Keratinocyte (primary cell): ENCODE data around the gene SFMBT2. TPM values are rescaled to one million over a fixed set of nuclear protein-coding genes. Genes with fewer than 3 reads are reported as not detected.

Experiments used
- DNase-seq: peaks from one replicate; pipeline ENCODE4 v3.0.0-alpha.2; 2011; ENCODE audit warnings: low read depth, missing footprints, low spot score
- FAIRE-seq: peaks from 2 replicates; lab custom pipeline; 2011; peaks lifted over from hg19 to GRCh38; lab: Jason Lieb, UNC
- H2AFZ ChIP-seq: 2 replicates; pipeline ENCODE4 v1.6.0; 2012; ENCODE audit warnings: low read length, control low read depth, inconsistent platforms; ENCODE audit not compliant: control insufficient read depth
- H3K27ac ChIP-seq: 2 replicates; pipeline ENCODE4 v1.5.1; 2011; ENCODE audit warnings: low read length; ENCODE audit not compliant: control insufficient read depth, insufficient read depth
- H3K27me3 ChIP-seq: 3 replicates; pipeline ENCODE4 v1.6.0; 2011; ENCODE audit warnings: low read length; ENCODE audit not compliant: control insufficient read depth, insufficient read depth; ENCODE audit errors: extremely low read depth
- H3K36me3 ChIP-seq, 2 experiments: 2 replicates in 1 of 2; 3 replicates in 1 of 2; pipeline ENCODE4 v1.5.1; 2011; ENCODE audit warnings: low read length in 2 of 2, mild to moderate bottlenecking in 1 of 2; ENCODE audit not compliant: control insufficient read depth in 2 of 2, insufficient read depth in 2 of 2; ENCODE audit errors: extremely low read depth in 1 of 2
- H3K4me1 ChIP-seq: 3 replicates; pipeline ENCODE4 v1.5.1; 2011; ENCODE audit warnings: low read length; ENCODE audit not compliant: control insufficient read depth, insufficient read depth; ENCODE audit errors: extremely low read depth
- H3K4me2 ChIP-seq: 3 replicates; pipeline ENCODE4 v1.6.0; 2011; ENCODE audit warnings: low read depth, low read length; ENCODE audit not compliant: control insufficient read depth, insufficient read depth; ENCODE audit errors: extremely low read depth
- H3K4me3 ChIP-seq, 3 experiments: fragments of 200-600 bp in 1 of 3; sonication (generic) in 1 of 3; 2 replicates in 2 of 3; 3 replicates in 1 of 3; pipeline ENCODE4 v1.5.1; 2011 to 2016; ENCODE audit warnings: low read length in 3 of 3, mild to moderate bottlenecking in 3 of 3, control low read depth in 2 of 3, inconsistent platforms in 1 of 3, low read depth in 1 of 3, mixed read lengths in 1 of 3, mixed run types in 1 of 3, moderate library complexity in 1 of 3; ENCODE audit not compliant: control insufficient read depth in 2 of 3, insufficient read depth in 2 of 3; ENCODE audit errors: extremely low read depth in 1 of 3
- H3K79me2 ChIP-seq: 2 replicates; pipeline ENCODE4 v1.6.0; 2012; ENCODE audit warnings: low read length; ENCODE audit not compliant: control insufficient read depth, insufficient read depth
- H3K9ac ChIP-seq: 3 replicates; pipeline ENCODE4 v1.6.0; 2011; ENCODE audit warnings: low read length; ENCODE audit not compliant: control insufficient read depth, insufficient read depth; ENCODE audit errors: extremely low read depth
- H3K9me1 ChIP-seq: 3 replicates; pipeline ENCODE4 v1.6.0; 2011; ENCODE audit warnings: low read length; ENCODE audit not compliant: control insufficient read depth, insufficient read depth; ENCODE audit errors: extremely low read depth
- H3K9me3 ChIP-seq: 2 replicates; pipeline ENCODE4 v1.5.1; 2012; ENCODE audit warnings: low read depth, low read length; ENCODE audit not compliant: control insufficient read depth
- H4K20me1 ChIP-seq: 3 replicates; pipeline ENCODE4 v1.6.0; 2011; ENCODE audit warnings: low read length; ENCODE audit not compliant: control insufficient read depth, insufficient read depth; ENCODE audit errors: extremely low read depth
- CTCF ChIP-seq, 3 experiments: IDR thresholded peaks in 1 of 3; conservative IDR thresholded peaks in 1 of 3; optimal IDR thresholded peaks in 1 of 3; 2 replicates in 2 of 3; 3 replicates in 1 of 3; pipeline versions ENCODE3 to v1.5.1; 2011; ENCODE audit warnings: low read length in 3 of 3, mild to moderate bottlenecking in 3 of 3, moderate library complexity in 2 of 3, control low read depth in 1 of 3, inconsistent platforms in 1 of 3; ENCODE audit not compliant: insufficient read depth in 2 of 3; ENCODE audit errors: extremely low read depth in 1 of 3
- EZH2 ChIP-seq: IDR thresholded peaks from one replicate; pipeline ENCODE4 v1.6.1; 2012; ENCODE audit warnings: inconsistent platforms, mild to moderate bottlenecking, low read length, moderate library complexity
- dilution Hi-C: fragments of 300-500 bp; cut with MboI; formaldehyde crosslinking; loops from one replicate; pipeline ENCODE4 v1.7.0; 2020; ENCODE audit warnings: low sequenced_read_pairs; ENCODE audit not compliant: extremely low pct_ligation_motif_present
- polyA plus RNA-seq, 5 experiments: library from polyadenylated mRNA; depleted of rRNA in 3 of 5; stranded (reverse) in 3 of 5; stranded (forward) in 1 of 5; unstranded in 1 of 5; fragments of >200 nt; gene quantifications; 1 replicate in 1 of 5; 2 replicates in 3 of 5; 3 replicates in 1 of 5; pipeline versions ENCODE4 v1.2.1 to v1.2.3, GENCODE V29; 2011 to 2012; ENCODE audit warnings: missing spikeins in 2 of 5, low read depth in 1 of 5, low replicate concordance in 1 of 5

The SFMBT2 gene
- polyA plus RNA-seq, 1 donor (not counting 4 experiments of a cell fraction or from before 2014, with no cell fraction given) = 0.71 TPM

DNA sequence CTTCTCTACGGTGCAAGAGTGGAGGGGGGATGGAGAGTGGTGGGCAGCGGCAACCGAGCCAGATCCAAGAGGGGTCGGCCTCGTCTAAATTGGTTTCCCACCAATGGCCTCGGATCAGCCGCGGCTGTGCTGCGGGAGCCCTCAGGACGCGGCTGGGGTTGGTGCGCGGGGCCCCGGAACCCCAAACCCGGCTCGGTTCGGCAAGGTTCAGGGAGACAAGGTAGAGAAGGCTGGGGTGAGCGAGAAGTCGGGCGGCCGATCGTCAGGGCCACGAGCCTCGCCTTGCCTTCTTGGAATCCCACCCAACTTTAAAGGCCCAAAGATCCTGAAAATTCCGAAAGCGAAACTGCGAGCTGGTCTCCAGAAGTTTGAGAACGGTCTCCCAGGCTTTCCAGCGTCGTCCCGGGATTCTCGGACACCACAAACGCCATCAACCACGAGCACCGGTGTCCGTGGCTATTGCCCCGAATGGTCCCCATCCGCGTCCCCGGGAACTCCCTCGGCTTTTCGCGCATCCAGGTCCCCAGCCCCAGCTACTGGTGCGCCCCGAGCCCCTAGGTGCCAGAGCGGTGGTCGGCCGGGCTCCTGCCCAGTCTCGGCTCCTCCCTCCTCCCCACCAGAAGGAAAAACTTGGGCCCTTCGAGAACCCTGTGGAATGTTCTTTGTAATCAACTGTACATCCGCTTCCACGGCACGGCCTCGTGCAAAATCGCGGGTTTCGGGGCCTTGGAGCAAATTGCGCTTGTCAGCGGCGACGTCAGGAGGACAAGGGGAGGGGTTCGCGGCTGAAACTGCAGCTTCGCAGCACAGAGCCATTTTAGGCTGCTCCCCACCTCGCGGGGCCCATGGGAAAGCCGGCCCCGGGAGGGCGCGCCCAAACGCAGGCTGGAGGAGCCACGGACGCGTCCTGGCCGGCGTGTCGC is 3.2 kb downstream of the SFMBT2 start:
- H3K9me1 ChIP-seq = no peaks in the 10 kb centered on the region
- no peaks in the 10 kb centered on the region for H3K79me2 ChIP-seq
- no peaks in the 10 kb centered on the region for H3K9me3 ChIP-seq
- peaks cover 22% of the 10 kb centered on the region for H3K4me1 ChIP-seq
- no peaks in the 10 kb centered on the region for H4K20me1 ChIP-seq
- H3K27ac ChIP-seq = no peak overlapping the region
- peak overlapping the region; percentile 60 for H2AFZ ChIP-seq
- TF ChIP-seq CTCF (optimal IDR thresholded peaks at IDR 0.05 in 1 of 3, IDR thresholded peaks at IDR 0.05 in 1 of 3, conservative IDR thresholded peaks at IDR 0.05 in 1 of 3; ENCODE audit: extremely low read depth in 1 of 3, insufficient read depth in 2 of 3, low read length in 3 of 3) (no peak), EZH2 (no peak)
- FAIRE-seq (no peak), DNase-seq (no peak)
- H3K4me2 ChIP-seq = peak overlapping the region; percentile 81
- H3K4me3 ChIP-seq = peak overlapping the region; percentile 7 to 81 (median 61)
- H3K36me3 ChIP-seq = no peaks in the 10 kb centered on the region
- peaks cover 50% of the 10 kb centered on the region for H3K27me3 ChIP-seq
- no peak overlapping the region for H3K9ac ChIP-seq
- dilution Hi-C loops = no loop called here

DNA sequence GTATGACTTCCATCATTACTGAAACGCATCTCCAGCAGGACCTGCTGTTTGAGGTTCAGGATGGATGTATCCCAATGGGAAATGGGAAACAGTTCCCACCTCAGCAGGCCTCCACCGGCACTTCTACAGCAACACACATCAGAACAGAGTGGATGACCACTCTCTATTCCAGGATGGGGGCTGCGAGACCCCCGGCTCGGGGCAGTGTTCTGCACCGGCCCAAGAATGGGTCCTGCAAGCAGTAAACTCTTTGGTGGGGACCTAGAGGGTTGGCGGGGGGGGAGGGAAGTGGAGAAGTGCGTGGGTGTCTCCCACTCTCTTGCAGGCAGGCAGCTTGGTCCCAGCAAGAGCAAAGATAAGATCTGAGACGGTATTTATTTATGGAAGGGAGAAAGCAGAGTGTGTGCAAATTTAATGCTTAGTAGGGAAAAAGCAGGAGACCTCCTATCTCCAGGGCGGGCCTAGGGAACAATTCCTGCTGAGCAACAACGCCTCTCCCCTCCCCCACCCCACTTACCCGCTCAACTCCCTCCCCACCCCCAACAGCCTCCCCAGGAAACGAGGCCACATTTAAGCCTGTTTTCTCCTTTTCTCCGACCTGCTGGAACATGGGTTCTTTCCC is 4.0 kb downstream of the SFMBT2 start:
- Histone ChIP-seq H3K27me3 (peaks cover 42% of the 10 kb centered on the region), H3K27ac (no peak overlapping the region), H3K4me2 (no peak overlapping the region), H3K9me1 (no peaks in the 10 kb centered on the region), H4K20me1 (no peaks in the 10 kb centered on the region), H3K4me3 (no peak overlapping the region), H3K4me1 (peaks cover 17% of the 10 kb centered on the region), H3K36me3 (no peaks in the 10 kb centered on the region), H3K9ac (no peak overlapping the region), H3K9me3 (no peaks in the 10 kb centered on the region), H3K79me2 (no peaks in the 10 kb centered on the region), H2AFZ (no peak overlapping the region)
- TF ChIP-seq EZH2 (no peak), CTCF (optimal IDR thresholded peaks at IDR 0.05 in 1 of 3, IDR thresholded peaks at IDR 0.05 in 1 of 3, conservative IDR thresholded peaks at IDR 0.05 in 1 of 3; ENCODE audit: extremely low read depth in 1 of 3, insufficient read depth in 2 of 3, low read length in 3 of 3) (no peak)
- DNase-seq (no peak), FAIRE-seq (no peak)
- dilution Hi-C loops = no loop called here
